Ascending aorta (tissue), 2 donors: ENCODE results near the gene DPP8. TPM values are rescaled to one million over a fixed set of nuclear protein-coding genes. Genes with fewer than 3 reads are reported as not detected.
A peak's percentile ranks its signal among the peaks of the same experiment; 100 is the strongest.
"Not testable (repeated sequence)": the region's sequence is repeated elsewhere in the genome, so short reads cannot be mapped to it uniquely, and the experiment has no call there.

Experiments
- DNase-seq, 2 donors: peaks; one replicate each; pipeline ENCODE4 v3.0.0-alpha.2; 2019; ENCODE audit warnings: low spot score in 2 of 2
- H3K27ac ChIP-seq, 2 donors: fragments of 200-600 bp; sonication (generic); one replicate each; pipeline ENCODE4 v1.5.1; 2016 to 2017; ENCODE audit warnings: mild to moderate bottlenecking in 1 of 2
- H3K27me3 ChIP-seq: fragments of 200-600 bp; sonication (generic); one replicate; pipeline ENCODE4 v1.5.1; 2017
- H3K36me3 ChIP-seq, 2 donors: fragments of 200-600 bp; sonication (generic); one replicate each; pipeline ENCODE4 v1.5.1; 2016
- H3K4me1 ChIP-seq, 2 donors: fragments of 200-600 bp; sonication (generic); one replicate each; pipeline ENCODE4 v1.5.1; 2016 to 2017; ENCODE audit warnings: mild to moderate bottlenecking in 1 of 2
- H3K4me3 ChIP-seq, 2 donors: fragments of 200-600 bp; sonication (generic); one replicate each; pipeline ENCODE4 v1.5.1; 2016 to 2017; ENCODE audit warnings: mild to moderate bottlenecking in 1 of 2
- H3K9me3 ChIP-seq, 2 donors: fragments of 200-600 bp; sonication (generic); one replicate each; pipeline ENCODE4 v1.5.1; 2016
- CTCF ChIP-seq, 3 experiments: fragments of 200-600 bp in 2 of 3; fragments of 450-650 bp in 1 of 3; sonication (generic) in 2 of 3; IDR thresholded peaks; one replicate each; pipeline ENCODE4 v1.5.1; 2016 to 2019; ENCODE audit warnings: antibody characterized with exemption in 3 of 3, mild to moderate bottlenecking in 1 of 3, moderate library complexity in 1 of 3
- intact Hi-C: fragments of 100-400 bp; cut with DNase I; formaldehyde crosslinking; loops from one replicate; pipeline ENCODE4 v1.15.1; 2023
- total RNA-seq: library from RNA; depleted of rRNA; stranded (reverse); fragments of >200 nt; gene quantifications from one replicate; pipeline ENCODE4 v1.1.0, GENCODE V29; 2016

DPP8 gene
- total RNA-seq, 1 donor from 2014 or later: 69.0 TPM

DNA sequence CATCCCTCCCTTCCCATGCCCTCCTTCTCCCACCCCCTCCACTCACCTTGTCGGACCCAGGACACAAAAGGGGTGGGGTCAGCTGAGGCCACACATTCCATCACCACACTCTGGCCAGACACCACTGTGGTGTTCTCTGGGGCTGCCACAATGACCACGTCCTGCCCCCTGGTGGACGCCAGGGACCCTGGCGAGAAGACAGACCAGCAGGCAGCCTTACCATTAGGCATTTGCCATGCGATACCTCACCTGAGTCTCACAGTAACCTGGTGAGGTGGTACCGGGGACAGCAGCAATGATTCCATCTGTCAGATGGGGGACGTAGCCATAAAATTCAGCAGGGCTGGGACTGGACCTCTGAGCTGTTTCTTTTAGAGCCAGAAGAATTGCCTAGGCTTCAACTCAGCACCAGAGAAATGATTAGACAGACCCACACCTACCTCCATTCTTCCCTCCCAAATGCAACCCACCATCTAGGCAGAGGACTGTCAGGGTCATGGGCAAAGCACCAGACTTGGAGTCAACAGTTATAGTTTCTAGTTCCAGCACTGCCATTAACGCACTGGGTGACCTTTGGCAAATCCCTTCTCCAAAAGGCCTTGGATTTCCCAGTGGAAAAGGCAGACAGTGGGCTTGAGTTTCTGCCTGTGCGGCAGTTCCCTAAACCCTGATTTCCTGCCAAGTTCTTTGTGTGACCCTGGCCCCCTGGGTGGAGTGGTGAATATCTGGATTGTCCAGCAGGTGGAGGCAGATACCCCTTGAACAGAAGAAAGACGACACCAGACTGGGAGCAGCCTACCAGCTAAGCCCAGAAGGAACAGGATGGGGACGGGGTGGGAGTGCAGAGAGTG is 116.5 kb downstream of the DPP8 start:
- no peak overlapping the region for H3K4me3 ChIP-seq
- H3K27me3 ChIP-seq: peaks cover 2% of the 10 kb centered on the region
- intact Hi-C loops: no loop called here

DNA sequence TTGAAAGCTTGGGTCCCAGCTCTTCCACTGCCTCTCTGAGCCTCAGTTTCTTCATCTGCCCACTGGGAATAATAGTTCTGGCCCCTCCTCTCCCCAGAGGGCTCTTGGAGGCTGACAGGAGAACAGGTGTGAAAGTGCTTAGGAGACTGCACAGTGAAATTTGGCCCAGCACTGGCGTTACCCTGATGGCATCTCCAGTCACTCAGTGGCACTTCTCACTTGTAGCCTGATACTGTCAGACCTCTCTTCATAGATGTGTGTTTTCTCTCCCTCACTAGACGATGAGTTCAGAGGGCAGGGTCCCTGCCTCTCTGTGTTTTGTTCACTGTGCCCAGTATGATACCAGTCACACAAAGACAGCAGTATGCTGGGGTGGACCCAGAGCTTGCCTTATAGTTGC is 117.5 kb downstream of the DPP8 start:
- H3K4me1 ChIP-seq: no peaks in the 10 kb centered on the region
- no peak for DNase-seq
- H3K9me3 ChIP-seq: no peaks in the 10 kb centered on the region
- H3K36me3 ChIP-seq: no peaks in the 10 kb centered on the region
- no peak overlapping the region for H3K27ac ChIP-seq
- no peak for TF ChIP-seq CTCF (IDR thresholded peaks at IDR 0.05)
- no peak overlapping the region for H3K4me3 ChIP-seq
- H3K27me3 ChIP-seq: peaks cover 8% of the 10 kb centered on the region
- intact Hi-C loops: no loop called here

More for the DNA sequence above, 116.5 kb downstream of the DPP8 start:
- H3K36me3 ChIP-seq: no peaks in the 10 kb centered on the region
- H3K4me1 ChIP-seq: no peaks in the 10 kb centered on the region
- DNase-seq: no peak
- H3K27ac ChIP-seq: no peak overlapping the region
- no peaks in the 10 kb centered on the region for H3K9me3 ChIP-seq
- TF ChIP-seq CTCF (IDR thresholded peaks at IDR 0.05): peak in 2 of 3 experiments; percentile 4 to 51

DNA sequence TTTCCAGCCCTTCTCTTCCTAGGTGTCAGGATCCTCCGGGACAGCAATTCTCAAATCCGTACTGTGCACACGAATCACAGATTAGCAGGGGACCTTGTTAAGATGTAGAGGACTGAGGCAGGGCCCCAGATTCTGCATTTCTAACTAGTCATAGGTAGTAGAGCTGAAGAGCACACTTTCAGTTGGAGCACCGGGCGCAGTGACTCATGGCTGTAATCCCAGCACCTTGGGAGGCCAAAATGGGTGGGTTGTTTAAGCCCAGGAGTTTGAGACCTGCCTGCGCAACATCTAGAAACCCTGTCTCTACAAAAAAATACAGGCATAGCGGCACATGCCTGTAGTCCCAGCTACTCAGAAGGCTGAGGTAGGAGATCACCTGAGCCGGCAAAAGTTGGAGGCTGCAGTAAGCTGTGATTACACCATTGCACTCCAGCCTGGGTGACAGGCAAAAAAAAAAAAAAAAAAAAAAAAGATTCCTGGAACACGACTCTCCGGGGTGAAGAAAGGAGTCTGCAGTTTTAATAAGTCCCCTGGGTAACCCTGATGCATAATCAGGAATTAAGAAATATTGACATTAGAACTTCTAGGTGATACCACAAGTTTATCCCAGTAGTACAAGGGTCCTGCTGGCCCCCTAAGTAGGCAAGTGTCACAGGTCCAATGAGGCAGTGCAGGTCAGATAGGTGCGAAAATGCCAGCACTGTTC is 118.3 kb downstream of the DPP8 start:
- no peak for TF ChIP-seq CTCF (IDR thresholded peaks at IDR 0.05)
- intact Hi-C loops: no loop called here
- H3K27me3 ChIP-seq: peaks cover 8% of the 10 kb centered on the region
- H3K9me3 ChIP-seq: no peaks in the 10 kb centered on the region
- H3K36me3 ChIP-seq: no peaks in the 10 kb centered on the region
- no peak overlapping the region for H3K27ac ChIP-seq
- H3K4me1 ChIP-seq: no peaks in the 10 kb centered on the region
- H3K4me3 ChIP-seq: no peak overlapping the region
- DNase-seq: no peak

GRCh38 chr15:65398486-65398885 is 119.0 kb downstream of the DPP8 start:
- H3K27ac ChIP-seq, intact Hi-C loops, H3K9me3 ChIP-seq, H3K27me3 ChIP-seq, H3K36me3 ChIP-seq, H3K4me3 ChIP-seq, DNase-seq, H3K4me1 ChIP-seq: not testable (repeated sequence)

- no peak for DNase-seq
- H3K27ac ChIP-seq: no peak overlapping the region
- no peak overlapping the region for H3K4me3 ChIP-seq
- no peaks in the 10 kb centered on the region for H3K4me1 ChIP-seq
- peaks cover 8% of the 10 kb centered on the region for H3K27me3 ChIP-seq
- no peak for TF ChIP-seq CTCF (IDR thresholded peaks at IDR 0.05)
- H3K36me3 ChIP-seq: no peaks in the 10 kb centered on the region
- H3K9me3 ChIP-seq: no peaks in the 10 kb centered on the region
- intact Hi-C loops: no loop called here
These were observed 120.5 kb downstream of the DPP8 start for GRCh38 chr15:65396965-65397317.

GRCh38 chr15:65396283-65396964 is 121.1 kb downstream of the DPP8 start:
- Histone ChIP-seq H3K9me3 (no peaks in the 10 kb centered on the region), H3K27me3 (peaks cover 8% of the 10 kb centered on the region), H3K36me3 (no peaks in the 10 kb centered on the region), H3K27ac (no peak overlapping the region), H3K4me3 (no peak overlapping the region), H3K4me1 (no peaks in the 10 kb centered on the region)
- intact Hi-C loops: no loop called here
- no peak for DNase-seq
- no peak for TF ChIP-seq CTCF (IDR thresholded peaks at IDR 0.05)
